ENCODE results near the gene ZNF831. TPM values are rescaled to one million over a fixed set of nuclear protein-coding genes. Genes with fewer than 3 reads are reported as not detected.

ZNF831 gene
- total RNA-seq, 1 donor from 2014 or later: not detected

- no peaks in the 10 kb centered on the region for H3K9me3 ChIP-seq (ENCODE audit: insufficient read depth, low read depth, low read length)
- H2AFZ ChIP-seq (ENCODE audit: low read depth, low read length): no peak overlapping the region
- no peak for DNase-seq (ENCODE audit: low read depth)
- H3K4me3 ChIP-seq (ENCODE audit: insufficient read depth, low read depth, low read length): no peak overlapping the region
- H3K27me3 ChIP-seq (ENCODE audit: insufficient read depth, low read length): no peaks in the 10 kb centered on the region
- Mint-ChIP-seq H3K27ac (ENCODE audit: unreplicated experiment) (no peak overlapping the region), H3K27me3 (ENCODE audit: low read depth, unreplicated experiment) (peaks cover 17% of the 10 kb centered on the region), H3K9me3 (ENCODE audit: unreplicated experiment) (peaks cover 7% of the 10 kb centered on the region), H3K4me1 (ENCODE audit: low read depth, unreplicated experiment) (no peaks in the 10 kb centered on the region), H3K36me3 (ENCODE audit: low read depth, unreplicated experiment) (peaks cover 2% of the 10 kb centered on the region), H3K4me3 (ENCODE audit: unreplicated experiment) (no peak overlapping the region)
- no peak for TF ChIP-seq CTCF (IDR thresholded peaks at IDR 0.05; ENCODE audit: insufficient read depth, low read depth, low read length)
- no peak for TF ChIP-seq EZH2 (IDR thresholded peaks at IDR 0.05; ENCODE audit: insufficient read depth, low read length)
- no peaks in the 10 kb centered on the region for H4K20me1 ChIP-seq (ENCODE audit: insufficient read depth, low read length)
- no peak overlapping the region for H3K27ac ChIP-seq (ENCODE audit: low read depth, low read length)
- no peaks in the 10 kb centered on the region for H3K36me3 ChIP-seq (ENCODE audit: insufficient read depth, low read length)
- FAIRE-seq: no peak
- H3K79me2 ChIP-seq (ENCODE audit: insufficient read depth, low read length): no peaks in the 10 kb centered on the region
- H3K9ac ChIP-seq (ENCODE audit: low read length): no peak overlapping the region
- no peak overlapping the region for H3K4me2 ChIP-seq (ENCODE audit: low read length)
- H3K4me1 ChIP-seq (ENCODE audit: insufficient read depth, low read length): no peaks in the 10 kb centered on the region
Measured at GRCh38 chr20:59185809-59186208, 22.2 kb downstream of the ZNF831 start.

- no peak overlapping the region for H3K27ac Mint-ChIP-seq (ENCODE audit: unreplicated experiment)
- H3K36me3 Mint-ChIP-seq (ENCODE audit: low read depth, unreplicated experiment): peaks cover 2% of the 10 kb centered on the region
- H3K4me3 Mint-ChIP-seq (ENCODE audit: unreplicated experiment): no peak overlapping the region
- Histone ChIP-seq H2AFZ (ENCODE audit: low read depth, low read length) (no peak overlapping the region), H3K36me3 (ENCODE audit: insufficient read depth, low read length) (no peaks in the 10 kb centered on the region), H3K27ac (ENCODE audit: low read depth, low read length) (no peak overlapping the region), H3K9ac (ENCODE audit: low read length) (no peak overlapping the region), H4K20me1 (ENCODE audit: insufficient read depth, low read length) (no peaks in the 10 kb centered on the region), H3K9me3 (ENCODE audit: insufficient read depth, low read depth, low read length) (no peaks in the 10 kb centered on the region), H3K79me2 (ENCODE audit: insufficient read depth, low read length) (no peaks in the 10 kb centered on the region), H3K27me3 (ENCODE audit: insufficient read depth, low read length) (no peaks in the 10 kb centered on the region), H3K4me2 (ENCODE audit: low read length) (no peak overlapping the region), H3K4me3 (ENCODE audit: insufficient read depth, low read depth, low read length) (no peak overlapping the region), H3K4me1 (ENCODE audit: insufficient read depth, low read length) (no peaks in the 10 kb centered on the region)
- DNase-seq (ENCODE audit: low read depth) (no peak), FAIRE-seq (no peak)
- H3K4me1 Mint-ChIP-seq (ENCODE audit: low read depth, unreplicated experiment): no peaks in the 10 kb centered on the region
- no peaks in the 10 kb centered on the region for H3K9me3 Mint-ChIP-seq (ENCODE audit: unreplicated experiment)
- H3K27me3 Mint-ChIP-seq (ENCODE audit: low read depth, unreplicated experiment): peaks cover 27% of the 10 kb centered on the region
- TF ChIP-seq CTCF (IDR thresholded peaks at IDR 0.05; ENCODE audit: insufficient read depth, low read depth, low read length) (no peak), EZH2 (IDR thresholded peaks at IDR 0.05; ENCODE audit: insufficient read depth, low read length) (no peak)
Measured at GRCh38 chr20:59190466-59190865, 26.8 kb downstream of the ZNF831 start.

- TF ChIP-seq CTCF (IDR thresholded peaks at IDR 0.05; ENCODE audit: insufficient read depth, low read depth, low read length): no peak
- no peak for TF ChIP-seq EZH2 (IDR thresholded peaks at IDR 0.05; ENCODE audit: insufficient read depth, low read length)
- H3K27ac ChIP-seq (ENCODE audit: low read depth, low read length): no peak overlapping the region
- no peaks in the 10 kb centered on the region for H3K36me3 ChIP-seq (ENCODE audit: insufficient read depth, low read length)
- Mint-ChIP-seq H3K27ac (ENCODE audit: unreplicated experiment) (no peak overlapping the region), H3K27me3 (ENCODE audit: low read depth, unreplicated experiment) (peaks cover 27% of the 10 kb centered on the region), H3K9me3 (ENCODE audit: unreplicated experiment) (no peaks in the 10 kb centered on the region), H3K4me3 (ENCODE audit: unreplicated experiment) (no peak overlapping the region), H3K4me1 (ENCODE audit: low read depth, unreplicated experiment) (no peaks in the 10 kb centered on the region), H3K36me3 (ENCODE audit: low read depth, unreplicated experiment) (peaks cover 2% of the 10 kb centered on the region)
- no peak overlapping the region for H3K9ac ChIP-seq (ENCODE audit: low read length)
- FAIRE-seq: no peak
- no peaks in the 10 kb centered on the region for H3K9me3 ChIP-seq (ENCODE audit: insufficient read depth, low read depth, low read length)
- no peak for DNase-seq (ENCODE audit: low read depth)
- H3K4me1 ChIP-seq (ENCODE audit: insufficient read depth, low read length): no peaks in the 10 kb centered on the region
- no peak overlapping the region for H3K4me2 ChIP-seq (ENCODE audit: low read length)
- H4K20me1 ChIP-seq (ENCODE audit: insufficient read depth, low read length): no peaks in the 10 kb centered on the region
- H3K79me2 ChIP-seq (ENCODE audit: insufficient read depth, low read length): no peaks in the 10 kb centered on the region
- H3K4me3 ChIP-seq (ENCODE audit: insufficient read depth, low read depth, low read length): no peak overlapping the region
- H3K27me3 ChIP-seq (ENCODE audit: insufficient read depth, low read length): no peaks in the 10 kb centered on the region
- no peak overlapping the region for H2AFZ ChIP-seq (ENCODE audit: low read depth, low read length)
Measured at GRCh38 chr20:59191036-59191755, 27.6 kb downstream of the ZNF831 start.

Measured in astrocyte (in vitro differentiated cells and primary cell).